NCI-H345 (cell line): ENCODE results near the gene GGT5.
"Not testable (repeated sequence)": the region's sequence is repeated elsewhere in the genome, so short reads cannot be mapped to it uniquely, and the experiment has no call there.

Experiments
- DNase-seq: peaks from one replicate; lab custom pipeline; 2025; lab: John Stamatoyannopoulos, UW

Gene GGT5, protein sequence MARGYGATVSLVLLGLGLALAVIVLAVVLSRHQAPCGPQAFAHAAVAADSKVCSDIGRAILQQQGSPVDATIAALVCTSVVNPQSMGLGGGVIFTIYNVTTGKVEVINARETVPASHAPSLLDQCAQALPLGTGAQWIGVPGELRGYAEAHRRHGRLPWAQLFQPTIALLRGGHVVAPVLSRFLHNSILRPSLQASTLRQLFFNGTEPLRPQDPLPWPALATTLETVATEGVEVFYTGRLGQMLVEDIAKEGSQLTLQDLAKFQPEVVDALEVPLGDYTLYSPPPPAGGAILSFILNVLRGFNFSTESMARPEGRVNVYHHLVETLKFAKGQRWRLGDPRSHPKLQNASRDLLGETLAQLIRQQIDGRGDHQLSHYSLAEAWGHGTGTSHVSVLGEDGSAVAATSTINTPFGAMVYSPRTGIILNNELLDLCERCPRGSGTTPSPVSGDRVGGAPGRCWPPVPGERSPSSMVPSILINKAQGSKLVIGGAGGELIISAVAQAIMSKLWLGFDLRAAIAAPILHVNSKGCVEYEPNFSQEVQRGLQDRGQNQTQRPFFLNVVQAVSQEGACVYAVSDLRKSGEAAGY

DNA sequence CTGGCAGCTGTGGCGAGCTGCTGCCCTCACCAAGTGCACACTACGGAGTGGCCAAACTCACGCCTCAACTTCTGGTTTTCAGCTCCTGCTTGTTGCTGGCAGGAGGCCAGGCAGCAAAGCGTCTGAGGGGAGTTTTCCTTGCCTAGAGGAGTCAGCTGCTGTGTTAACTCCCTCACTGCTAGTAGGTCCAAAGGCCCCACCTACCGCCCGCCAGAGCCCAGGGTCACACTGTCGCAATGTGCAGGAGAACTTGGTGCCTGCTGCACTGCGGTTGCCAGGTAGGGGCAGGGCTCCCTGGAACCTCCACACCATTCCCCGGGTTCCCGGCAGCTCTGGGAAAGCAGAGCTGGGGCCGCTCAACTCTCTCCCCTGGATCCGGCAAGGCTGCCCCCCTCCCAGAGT lies at the start of gene GGT5:
TSS of gene GGT5 (minus strand) at position 53 of the 402 bp plus-strand sequence. CDS start 357 bp downstream, outside the sequence.
- not testable (repeated sequence) for DNase-seq

DNA sequence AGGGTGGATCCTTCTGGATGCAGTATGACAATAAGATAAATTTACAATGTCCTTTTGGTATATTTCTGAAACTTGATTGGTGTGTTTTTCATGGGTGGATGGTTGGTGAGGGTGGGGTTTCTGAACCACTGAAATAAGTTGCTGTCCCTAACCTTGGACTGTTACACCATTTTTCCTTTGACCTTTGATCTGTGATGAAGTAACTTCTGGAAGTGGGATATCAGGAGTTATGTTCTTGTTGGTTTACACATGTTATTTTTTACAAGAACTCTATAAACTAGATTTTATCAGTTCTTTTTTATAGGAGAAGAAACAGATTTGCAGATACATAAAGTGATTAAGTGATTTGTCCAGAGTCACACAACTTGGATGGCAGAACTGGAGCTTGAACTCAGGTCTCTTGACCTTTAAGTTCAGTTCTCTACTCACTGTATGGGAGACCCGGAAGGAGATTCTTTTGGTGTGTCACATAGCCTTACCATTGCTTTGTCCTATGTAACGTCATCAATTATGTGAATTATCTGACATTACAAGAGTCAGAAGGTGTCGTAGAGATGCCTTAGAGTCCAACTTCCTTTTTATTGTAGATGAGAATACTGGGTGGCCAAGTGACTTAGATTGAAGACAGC lies 47.4 kb upstream of the GGT5 start:
- DNase-seq = not testable (repeated sequence)

DNA sequence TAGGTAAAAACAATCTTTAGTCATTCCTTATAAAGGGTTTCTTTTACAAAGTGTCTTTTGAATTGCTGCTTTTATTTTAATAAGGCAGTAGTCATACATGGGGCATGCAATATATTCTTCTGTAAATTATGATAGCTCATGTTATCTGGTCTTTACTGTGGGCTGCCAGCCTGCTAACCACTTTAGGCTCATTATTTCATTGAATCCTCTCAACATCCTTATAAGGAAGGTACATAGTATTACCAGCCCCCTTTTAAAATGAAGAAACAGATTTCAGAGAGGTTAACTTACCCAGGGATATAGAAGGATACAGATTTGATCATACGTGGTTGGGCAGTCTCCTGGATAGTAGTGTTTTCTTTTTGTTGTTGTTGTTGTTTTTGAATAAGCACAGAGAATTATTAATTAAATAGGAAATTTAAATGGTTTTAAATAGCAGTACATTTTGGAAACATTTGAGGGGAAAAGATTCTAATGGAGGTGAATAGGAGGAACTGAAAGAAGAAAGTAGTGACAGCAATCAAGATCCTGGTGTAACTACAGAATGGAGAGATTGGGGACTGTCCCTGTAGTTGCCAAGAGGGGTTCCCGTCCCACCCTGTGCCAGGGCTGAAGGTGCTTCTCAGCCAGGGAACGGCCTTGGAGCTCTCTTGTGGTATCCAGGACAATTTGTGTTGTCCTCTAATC lies 46.8 kb upstream of the GGT5 start:
- no peak for DNase-seq

DNA sequence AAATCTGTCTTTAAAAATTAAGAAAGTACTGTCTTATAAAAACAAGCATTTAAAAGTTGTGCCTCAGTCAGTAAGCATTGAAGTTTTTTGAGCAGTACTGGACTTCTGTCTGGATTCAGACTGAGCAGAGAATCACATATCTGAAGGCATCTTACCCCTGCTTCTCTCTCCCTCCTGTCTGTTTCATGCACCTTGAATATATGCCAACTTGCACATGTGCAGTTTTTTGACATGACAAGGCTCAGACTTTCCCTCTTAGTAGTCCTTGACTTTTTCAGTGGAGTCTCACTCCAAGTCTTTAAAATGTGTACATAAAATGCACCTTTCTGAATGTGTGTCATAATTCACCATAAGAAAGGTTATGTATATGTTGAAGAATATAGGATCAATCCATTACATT lies 45.6 kb upstream of the GGT5 start:
- DNase-seq = no peak

DNA sequence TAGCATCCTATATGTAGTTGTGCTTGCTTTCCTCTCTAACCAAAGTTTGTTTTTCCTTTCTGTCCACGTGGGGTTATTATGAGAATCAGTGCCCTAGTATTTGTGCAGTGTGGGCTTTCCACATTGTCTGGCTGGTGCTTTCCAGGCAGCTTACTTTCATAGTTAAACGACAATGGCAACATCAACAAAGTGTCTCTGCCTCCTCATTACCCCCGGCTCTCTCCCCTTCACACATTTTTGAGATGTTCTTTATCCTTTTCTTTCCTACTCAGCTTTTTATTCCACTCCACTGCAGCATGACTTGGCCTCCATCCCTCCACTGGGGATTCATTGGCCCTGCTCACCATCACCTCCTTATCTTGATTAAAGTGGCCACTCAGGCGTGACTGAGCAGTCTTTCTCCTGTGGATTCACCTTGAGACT lies 44.9 kb upstream of the GGT5 start:
- no peak for DNase-seq

DNA sequence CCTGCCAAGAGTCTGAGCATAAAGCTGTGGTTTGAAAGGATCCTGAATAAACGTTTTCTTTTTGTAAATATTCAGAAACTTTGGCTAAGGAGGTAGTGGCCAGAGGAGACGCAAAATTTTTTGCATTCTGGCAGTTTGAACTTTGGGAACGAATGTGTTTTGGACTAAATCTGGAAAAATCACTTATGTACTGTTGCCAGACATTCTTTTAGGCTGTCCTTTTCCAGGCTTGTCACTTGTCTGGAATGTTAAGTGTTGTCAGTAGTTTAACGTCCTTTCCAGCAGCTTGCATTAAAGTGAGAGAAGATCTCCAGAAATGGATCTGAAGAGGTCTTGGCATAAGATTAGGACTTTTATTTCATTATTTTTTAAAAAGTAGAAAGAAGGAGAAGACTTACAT lies 44.2 kb upstream of the GGT5 start:
- DNase-seq = no peak

DNA sequence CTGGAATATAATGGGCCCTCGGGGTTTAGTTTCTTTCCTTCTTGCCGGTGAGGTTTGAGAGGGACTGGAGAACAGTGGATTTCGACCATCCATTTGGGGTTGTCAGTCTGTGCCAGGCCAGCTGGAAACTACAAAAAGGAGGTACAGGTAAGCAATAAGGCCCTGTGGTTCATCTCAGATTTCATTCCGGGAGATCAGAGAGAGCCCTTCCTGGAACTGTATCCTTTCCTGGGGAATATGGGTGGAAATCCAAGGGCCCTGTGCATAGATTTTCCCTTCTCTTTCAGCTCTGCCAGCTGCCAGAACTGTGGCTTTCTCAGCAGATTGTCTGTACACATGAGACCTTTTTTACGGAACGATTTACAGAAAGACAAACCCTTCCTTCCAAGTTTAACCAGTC lies 42.9 kb upstream of the GGT5 start:
- not testable (repeated sequence) for DNase-seq

DNA sequence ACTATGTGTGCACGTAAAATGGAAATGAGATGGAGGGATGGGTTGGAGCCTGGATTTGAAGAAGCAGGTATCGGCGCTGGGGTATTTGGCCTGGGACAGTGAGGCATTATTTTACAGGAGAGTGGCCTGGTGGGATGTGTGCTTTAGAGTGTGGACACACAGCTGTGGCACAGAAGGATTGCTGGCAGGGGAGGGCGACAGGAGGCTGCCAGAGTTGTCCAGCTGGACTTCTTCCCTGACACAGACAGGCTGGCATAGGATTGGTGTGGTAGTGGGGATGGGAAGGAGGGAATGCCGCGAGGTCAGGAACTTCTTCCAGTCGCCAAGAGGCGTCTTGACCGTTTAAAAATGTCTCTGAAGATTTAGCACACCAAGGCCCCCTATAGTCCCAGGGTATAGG lies 42.3 kb upstream of the GGT5 start:
- not testable (repeated sequence) for DNase-seq

DNA sequence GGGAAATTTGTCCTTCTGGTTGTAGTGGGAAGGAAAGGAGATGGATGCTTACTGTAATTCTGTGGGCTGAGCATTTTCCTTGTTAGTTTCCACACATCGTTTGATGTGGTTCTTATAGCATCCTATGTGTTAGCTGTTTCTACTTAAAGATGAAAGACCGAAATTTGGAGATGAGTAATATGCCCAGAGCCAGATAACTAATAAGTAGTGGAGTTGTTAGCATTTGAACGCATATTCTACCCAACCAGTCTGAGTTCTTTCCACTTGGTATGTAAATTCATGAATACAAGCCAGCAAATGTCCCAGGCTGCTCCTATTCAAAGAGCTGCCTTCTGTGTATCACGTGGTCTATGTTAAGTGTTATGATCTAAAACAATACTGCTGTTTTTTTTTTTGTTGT lies 40.4 kb upstream of the GGT5 start:
- DNase-seq = no peak

DNA sequence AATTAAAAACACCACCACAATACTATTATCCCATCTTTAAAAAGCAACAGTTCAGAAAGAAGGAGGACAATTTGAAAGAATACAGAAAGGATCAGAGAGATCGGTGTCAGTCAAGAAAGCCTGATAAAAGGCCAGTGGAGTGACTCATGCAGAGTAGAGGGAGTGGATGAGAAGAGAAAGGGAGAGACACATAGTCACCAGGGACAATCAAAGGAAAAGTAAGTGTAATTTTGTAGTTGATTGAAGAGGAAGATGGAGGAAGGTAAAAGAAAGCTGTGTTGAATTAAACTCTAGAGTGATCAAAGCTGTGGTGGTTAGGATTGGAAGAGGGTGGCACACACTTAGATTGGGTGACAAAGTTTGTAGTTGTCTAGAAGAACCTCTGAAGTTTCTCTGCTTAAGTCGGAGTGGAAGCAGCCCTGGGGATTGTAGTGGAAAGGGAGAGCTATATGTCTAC lies 39.9 kb upstream of the GGT5 start:
- no peak for DNase-seq

DNA sequence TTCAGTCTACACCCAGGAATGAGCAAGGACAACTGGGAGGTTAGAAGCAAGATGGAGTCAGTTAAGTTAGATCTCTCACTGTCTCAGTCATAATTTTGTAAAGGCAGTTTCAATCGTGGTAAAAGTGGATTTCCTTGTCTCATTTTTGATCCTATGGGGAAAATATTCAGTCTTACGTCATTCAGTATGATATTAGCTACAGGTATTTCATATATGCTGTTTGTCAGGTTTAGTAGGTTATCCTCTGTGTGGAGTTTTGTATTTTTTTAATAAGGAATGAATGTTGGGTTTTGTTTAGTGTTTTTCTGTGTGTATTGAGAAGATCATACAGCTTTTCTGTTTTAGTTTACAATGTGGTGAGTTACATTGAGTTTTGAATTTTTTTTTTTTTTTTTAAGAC lies 37.5 kb upstream of the GGT5 start:
- DNase-seq = no peak

DNA sequence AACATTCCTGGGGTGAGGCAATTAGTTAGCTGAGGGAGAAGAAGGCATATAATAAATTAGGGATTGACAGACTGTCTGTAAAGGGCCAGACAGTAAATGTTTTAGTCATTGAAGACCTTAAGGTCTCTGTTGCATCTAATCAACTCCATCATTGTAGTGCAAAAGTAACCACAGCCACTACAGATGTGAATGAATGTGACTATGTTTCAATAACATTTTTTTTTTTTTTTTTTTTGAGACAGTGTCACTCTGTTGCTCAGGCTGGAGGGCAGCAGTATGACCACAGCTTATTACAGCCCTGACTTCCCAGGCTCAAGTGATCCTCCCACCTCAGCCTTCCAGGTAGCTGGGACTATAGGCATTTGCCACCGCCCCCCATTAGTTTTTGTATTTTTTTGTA lies 35.5 kb upstream of the GGT5 start:
- DNase-seq = not testable (repeated sequence)

DNA sequence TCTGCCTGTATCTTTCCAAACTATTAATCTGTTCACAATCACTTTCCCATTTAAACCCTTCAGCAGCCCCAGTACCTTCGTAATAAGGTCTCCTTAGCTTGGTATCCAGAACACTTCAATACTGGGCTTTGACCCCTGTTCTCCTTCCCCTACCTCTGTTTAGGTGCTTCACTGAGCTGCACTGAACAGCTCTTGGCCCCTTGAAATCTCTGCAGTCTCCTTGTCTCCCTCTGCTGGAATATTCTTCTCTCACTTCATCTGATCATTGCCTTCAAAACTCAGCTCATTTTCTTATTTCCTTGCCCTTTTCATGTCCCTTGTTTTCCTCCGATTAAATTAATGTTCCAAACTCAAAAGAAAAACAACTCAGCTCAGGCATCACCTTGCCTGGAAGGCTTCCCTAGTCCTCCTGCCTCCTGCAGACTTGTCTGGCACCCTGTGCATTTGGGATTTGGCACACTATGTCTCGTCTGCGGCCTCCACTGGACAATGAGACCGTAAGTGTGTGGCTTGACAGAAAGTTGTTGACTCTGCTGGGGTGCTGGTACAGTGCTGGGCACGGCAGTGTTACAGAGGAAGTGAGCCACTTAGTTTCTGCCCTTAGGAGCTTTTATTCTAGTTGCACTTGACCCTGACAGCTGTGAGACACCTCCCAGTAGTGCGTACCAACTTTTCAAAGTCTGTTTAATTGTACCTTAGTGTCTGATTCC lies 30.0 kb upstream of the GGT5 start:
- DNase-seq = not testable (repeated sequence)

DNA sequence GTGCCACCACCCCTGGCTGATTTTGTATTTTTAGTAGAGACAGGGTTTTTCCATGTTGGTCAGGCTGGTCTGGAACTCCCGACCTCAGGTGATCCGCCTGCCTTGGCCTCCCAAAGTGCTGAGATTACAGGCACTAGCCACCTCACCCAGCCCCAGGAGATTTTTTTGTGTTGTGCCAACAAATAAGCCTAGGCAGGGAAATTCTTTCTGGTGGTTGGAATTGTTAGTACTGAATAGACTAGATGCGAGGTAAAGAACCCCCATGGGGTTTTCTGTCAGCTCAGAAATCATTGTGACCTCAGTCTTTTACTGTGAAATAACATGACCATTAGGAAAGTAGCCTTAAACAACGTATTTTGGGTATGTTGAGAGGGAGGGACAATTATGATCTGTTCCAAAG lies 29.0 kb upstream of the GGT5 start:
- not testable (repeated sequence) for DNase-seq

DNA sequence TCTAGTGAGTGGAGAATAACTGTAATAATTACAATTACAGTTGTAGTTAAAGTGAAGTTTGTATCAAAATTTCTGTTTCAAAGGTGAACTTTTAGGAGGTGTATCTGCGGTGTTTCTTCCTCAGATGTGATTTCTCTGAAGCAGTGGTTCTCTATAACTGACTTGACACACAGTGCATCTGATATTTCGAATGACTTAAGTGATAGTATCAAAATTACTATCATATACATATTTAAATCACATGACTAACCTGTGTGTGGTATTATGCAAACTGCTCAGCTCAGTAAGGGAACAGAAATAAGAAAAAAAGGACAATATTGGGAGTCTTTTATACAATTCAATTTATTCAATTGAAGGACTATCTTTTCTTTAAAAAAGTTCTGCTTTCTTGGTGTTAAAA lies 28.1 kb upstream of the GGT5 start:
- DNase-seq = not testable (repeated sequence)

DNA sequence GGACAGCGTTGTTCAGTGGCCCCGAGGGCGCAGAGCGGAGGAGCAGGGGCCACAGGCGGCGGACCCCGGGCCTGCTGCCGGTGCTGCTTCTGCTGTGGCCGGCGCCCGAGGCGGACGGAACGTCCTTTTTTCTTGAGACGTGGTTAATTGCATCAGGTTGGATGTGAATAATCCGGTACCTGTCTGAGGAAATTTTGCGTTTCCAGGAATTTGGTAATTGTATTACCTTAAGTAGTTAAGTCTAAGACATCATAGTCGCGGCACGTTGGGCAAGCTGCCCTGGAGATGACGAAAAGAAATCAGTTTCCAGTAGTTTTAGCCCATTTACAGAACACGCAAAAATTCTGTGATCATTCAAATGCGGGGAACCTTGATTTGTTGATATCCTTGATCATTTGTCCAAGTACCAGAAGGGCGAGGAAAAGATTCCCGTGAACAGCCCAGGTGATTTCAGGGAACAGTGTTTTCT lies 26.5 kb upstream of the GGT5 start:
- DNase-seq = no peak

DNA sequence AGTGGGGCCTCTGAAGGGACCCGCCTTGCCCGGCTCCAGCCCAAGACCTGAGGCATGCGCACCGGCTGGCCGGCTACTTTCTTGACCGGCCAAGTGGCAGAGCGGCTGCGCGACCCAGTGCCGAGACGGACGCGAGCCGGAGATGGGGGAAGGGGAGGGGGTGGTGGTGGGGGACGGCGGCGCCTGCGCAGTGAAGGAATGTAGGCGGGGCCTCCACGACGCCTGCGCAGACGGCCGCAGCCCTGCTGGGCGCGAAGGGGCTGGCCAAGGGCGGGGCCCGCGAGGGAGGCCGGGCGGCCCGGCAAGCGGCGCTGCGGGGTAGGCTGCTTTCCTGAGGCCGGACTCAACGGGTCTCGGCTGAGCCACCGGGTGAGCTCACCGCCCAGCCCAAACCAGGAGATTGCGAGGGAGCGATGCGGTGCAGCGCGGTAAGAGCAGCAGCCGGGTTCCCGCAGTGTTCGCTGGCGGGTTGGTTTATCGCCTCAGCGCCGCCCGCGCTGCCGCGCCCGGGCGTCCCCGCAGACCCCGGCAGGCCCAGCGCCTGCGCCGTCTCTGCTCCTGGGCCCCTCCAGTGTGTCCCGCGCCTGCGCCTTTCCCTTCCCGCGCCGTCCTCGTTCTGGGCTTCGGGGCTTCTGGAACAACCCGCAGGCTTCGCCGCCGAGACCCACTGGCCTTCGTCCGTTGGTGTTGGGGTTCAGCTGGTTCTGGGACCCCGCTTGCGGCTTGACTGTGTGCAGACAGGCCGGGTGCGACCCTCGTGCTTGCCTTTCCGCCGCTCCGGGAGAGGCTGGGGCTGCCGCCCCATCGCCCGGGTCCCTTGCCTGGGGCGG lies 25.9 kb upstream of the GGT5 start, which contains the start of gene SPECC1L:
TSS of gene SPECC1L (plus strand) at position 276 of the 830 bp plus-strand sequence. CDS start 31,401 bp downstream, outside the sequence.
- peak; percentile 82 for DNase-seq

DNA sequence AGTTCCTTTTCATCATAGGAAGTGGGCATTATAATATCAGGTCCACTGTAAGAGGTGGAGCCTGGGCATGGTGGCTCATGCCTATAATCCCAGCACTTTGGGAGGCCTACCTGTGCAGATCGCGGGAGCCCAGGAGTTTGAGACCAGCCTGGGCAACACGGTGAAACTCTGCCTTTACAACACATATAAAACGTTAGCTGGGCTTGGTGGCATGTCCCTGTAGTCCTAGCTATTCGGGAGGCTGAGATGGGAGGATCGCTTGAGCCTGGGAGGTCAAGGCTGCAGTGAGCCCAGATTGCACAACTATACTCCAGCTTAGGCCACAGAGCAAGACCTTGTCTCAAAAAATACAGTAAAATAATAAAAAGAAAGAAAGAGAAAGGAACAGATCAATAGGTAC lies 21.6 kb upstream of the GGT5 start:
- DNase-seq = not testable (repeated sequence)

DNA sequence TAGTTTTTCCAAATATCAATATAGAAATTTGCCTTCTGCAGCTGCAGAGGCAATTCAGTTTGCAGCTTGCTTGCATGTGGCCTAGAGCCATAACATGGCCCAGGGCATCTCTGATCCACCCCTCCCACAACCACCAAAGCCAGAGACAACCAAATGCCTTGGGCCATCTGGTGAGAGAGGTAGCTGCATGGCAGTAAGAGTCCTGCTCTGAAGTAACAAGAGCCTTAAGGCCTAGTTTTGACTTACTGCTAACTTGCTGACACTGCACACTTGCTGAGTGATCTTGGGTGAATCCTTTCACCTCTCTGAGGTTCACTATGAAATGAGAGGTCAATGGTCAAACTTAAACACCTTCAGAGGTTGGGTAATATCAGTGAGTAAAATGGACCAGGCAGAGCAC lies 20.9 kb upstream of the GGT5 start:
- DNase-seq = no peak

DNA sequence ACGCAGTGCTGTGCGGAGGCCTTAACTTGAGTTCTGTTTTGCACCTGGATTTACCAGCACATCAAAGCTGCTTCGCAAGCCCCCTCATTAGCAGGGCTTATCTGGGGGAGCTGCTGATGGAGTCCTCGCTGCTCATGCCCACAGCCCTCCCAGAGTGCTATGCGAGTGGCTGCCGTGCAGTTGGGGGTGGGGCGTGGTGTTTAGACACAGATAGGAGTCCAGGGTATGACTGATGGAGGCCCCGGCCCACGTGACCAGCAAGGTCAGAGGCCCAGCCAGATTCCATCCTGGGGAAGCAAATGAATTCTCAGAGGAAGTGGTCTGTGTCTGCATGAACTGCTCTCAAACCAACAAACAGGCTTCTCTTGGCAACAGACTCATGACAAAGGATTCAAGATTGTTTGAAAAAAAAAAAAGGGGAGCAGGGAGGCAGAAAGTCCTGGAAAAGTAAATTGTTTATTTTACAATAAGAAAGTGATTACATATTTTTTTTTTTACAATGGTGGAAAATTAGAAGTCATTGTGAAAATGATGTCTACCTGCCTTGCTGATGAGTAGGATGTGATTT lies 19.5 kb upstream of the GGT5 start:
- DNase-seq = not testable (repeated sequence)
